ENCODE data around the gene KLHL10.
"Not testable (repeated sequence)": the region's sequence is repeated elsewhere in the genome, so short reads cannot be mapped to it uniquely, and the experiment has no call there.

Gene KLHL10

GRCh38 chr17:41860254-41860931 lies 22.8 kb downstream of the KLHL10 start:
- DNase-seq = peak; percentile 26

GRCh38 chr17:41863074-41863848 lies 25.6 kb downstream of the KLHL10 start:
- peak; percentile 9 for DNase-seq

DNA sequence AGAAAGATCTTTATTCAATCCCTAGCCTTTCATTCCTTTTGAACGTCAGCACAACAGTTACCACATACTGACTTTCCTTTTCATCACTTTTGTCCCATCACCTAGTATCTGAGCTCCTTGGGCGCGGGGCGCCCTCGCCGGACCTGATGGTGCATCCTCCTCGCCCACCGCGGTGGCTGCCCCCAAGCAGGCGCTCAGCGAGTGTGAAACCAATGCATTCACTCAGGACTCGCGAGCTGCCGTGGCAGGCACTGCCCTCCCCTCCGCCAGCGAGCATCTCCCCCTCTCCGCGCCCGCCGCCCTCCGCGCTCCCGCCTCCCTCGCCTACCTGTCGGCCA lies 26.8 kb downstream of the KLHL10 start:
- DNase-seq = no peak

DNA sequence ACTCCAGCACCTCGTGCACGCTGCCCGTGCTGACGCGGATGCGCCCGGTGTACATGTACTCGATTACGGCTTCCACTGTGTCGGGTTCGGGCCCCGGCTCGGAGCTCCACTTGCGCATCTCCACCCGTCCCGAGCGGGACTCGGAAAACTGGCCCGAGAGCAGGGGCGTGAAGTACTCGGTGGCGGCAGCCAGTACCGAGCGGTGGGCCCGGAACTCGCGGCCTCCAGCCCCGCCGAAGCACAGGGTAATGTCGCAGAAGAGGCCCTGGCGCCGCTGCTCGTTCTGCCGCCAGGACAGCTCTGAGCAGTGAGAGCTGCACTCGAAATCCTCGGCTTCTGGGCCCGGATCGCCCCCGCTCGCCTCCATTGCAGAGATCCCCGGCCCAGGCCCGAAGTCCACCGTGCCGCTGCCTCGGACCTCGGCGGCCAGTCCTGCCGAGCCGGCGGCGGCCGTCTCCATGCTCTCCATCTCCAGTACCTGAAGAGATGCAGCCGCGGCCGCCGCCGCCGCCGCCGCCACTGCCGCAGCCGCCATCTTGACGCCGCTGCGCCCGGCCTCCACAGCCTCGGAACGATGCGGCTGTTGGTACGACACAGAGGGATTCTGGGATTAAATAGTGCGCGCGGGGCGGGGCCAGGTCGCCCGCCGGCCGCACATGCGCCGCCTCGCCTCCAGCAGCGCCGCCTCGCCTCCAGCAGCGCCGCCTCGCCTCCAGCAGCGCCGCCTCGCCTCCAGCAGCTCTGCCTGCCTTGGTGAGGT lies 27.4 kb downstream of the KLHL10 start, which contains the start of gene KLHL11:
Gene KLHL11 (minus strand): TSS at position 588 of the 760 bp plus-strand sequence. CDS start 53 bp downstream, at position 535.
- peak; percentile 97 for DNase-seq

GRCh38 chr17:41865596-41865893 lies 27.9 kb downstream of the KLHL10 start:
- DNase-seq = no peak

DNA sequence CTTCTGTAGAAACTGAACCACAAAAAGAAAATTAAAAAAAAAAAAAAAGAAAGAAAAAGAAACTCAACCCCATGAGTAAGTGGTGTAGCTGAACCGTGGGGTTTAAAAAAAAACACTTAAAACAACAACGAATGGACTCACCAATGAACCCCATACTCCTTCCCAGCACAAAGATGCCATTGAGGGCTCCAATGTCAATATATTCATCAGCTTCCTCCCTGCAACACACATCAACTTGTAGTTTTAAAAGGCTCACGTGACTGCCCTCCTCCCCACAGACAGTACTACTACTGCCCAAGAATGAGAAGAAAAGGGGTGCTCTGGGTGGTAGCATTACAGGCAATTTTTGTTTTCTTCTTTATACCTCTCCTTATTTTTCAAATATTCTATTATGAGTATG lies 30.9 kb downstream of the KLHL10 start:
- no peak for DNase-seq

DNA sequence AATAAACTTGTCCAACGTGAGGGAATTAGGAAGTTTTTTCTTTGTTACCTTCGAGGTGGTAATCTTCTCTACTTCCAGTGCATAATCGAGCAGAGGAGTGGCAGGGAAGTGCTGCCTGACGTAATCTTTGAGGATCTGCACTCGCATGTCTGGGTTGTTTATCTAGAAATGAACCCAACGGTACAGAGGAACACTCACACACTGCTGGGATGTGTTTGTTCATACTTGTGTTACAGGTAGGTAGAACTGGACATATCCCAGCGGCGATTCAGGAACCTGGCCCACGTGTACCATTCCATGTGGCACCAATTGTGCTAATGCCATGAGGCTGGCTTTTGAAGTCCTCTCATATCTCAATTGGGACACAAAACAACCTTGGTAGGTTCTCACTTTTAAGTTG lies 31.8 kb downstream of the KLHL10 start:
- DNase-seq = no peak

- no peak for DNase-seq
These were observed 32.5 kb downstream of the KLHL10 start for GRCh38 chr17:41870097-41870496.

DNA sequence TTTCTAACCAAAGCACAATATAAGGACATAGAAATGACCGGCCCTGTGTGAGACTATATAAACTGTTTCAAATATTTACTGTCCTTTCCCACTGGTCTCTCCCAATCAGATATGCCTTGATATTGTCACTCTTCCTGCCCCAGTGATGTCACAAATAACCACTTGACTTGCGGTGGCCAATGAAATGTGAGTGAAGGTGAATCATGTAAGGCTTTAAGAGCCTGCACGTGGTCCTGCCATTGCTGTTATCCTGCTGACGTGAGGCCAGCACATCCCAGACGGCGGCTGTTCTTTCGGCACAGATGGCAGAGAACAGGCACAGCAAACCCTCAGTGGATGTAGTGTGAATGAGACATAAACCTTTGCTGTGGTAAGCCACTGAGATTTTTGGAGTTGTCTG lies 33.0 kb downstream of the KLHL10 start:
- DNase-seq = no peak

DNA sequence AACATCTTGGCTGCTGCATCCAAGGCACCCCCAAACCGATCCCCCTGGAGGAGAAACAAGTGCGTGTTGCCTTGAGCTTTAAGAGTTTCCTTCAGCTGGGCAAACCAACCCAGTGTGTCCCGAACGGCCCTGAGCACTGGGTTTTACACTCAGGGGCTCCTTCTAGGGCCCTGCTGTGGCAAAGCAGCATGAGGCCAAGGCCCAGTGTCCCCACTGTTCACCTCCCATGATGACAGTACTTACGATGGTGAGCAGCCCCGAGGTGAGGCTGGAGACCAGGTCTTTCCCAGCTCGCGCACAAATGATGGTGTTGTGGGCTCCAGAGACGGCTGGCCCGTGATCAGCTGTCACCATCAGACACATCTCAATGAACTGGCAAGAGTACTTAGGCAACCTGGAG lies 34.2 kb downstream of the KLHL10 start:
- DNase-seq = no peak

- no peak for DNase-seq
These were observed 36.1 kb downstream of the KLHL10 start for GRCh38 chr17:41873559-41874292.

DNA sequence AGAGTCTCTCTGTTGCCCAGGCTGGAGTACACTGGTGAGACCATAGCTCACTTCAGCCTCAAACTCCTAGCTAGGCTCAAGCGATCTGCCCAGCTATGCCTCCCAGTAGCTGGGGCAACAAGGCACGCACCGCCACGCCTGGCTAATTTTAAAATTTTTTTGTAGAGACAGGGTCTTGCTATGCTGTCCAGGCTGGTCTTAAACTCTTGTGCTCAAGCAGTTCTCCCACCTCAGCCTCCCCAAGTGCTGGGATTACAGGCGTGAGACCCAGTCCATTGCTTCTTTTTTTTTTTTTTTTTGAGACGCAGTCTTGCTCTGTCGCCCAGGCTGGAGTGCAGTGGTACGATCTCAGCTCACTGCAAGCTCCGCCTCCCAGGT lies 36.7 kb downstream of the KLHL10 start:
- DNase-seq = not testable (repeated sequence)

DNA sequence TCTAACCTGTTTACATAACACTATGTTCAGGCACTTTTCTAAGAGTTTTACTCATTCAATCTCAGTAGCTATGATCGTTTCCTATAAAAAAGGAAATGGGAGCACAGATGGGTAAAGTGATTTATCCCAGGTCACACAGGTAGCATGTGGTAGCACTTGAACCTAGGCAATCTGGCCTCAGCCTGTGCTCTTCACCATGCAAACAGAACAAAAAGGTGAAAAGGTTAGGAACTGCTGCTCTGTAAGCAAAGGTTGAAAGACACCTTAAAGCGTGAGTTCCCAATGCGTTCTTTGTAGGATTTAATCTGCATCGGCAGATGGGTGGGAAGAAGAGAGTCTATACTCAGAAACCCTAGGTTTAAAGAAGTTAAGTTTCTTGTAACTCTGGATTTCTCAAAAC lies 42.5 kb downstream of the KLHL10 start:
- DNase-seq = no peak

DNA sequence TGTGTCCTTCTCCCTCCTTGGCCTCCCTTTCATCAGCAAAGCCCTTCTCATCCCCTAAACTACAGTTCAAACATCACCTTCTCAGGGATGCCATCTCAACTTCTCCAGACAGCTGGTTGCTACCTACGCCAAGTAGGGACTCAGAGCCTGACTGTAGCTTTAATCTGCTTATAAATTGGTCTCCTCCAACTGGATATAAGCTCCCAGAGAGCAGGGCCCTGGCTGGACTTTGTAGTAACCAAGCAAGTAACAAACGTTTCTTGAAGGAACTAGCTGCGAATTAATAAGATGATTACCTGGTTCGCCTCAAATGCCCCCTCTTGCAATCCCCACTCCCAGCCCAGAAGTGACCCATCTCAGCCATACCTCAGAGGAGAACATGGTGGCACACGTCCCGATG lies 45.1 kb downstream of the KLHL10 start:
- no peak for DNase-seq

DNA sequence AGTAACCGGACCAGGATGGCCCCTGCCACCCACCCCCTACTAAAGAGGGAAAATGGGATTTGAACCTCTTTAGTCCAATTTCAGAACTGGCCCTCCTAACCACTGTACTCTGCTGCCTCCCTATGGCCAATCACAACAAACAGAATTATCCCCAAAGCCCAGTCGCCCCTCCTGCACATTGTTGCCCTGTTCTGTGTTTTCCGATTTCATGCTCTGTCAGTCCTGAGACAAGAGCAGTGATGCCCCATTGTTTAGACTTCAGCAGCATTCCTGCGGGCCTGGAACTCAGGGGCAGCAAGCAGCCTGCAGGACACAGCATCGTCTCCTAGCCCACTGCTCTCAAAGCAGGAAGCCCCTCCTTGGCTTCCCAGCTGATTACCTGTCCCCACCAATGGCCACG lies 48.1 kb downstream of the KLHL10 start:
- DNase-seq = peak; percentile 87

DNA sequence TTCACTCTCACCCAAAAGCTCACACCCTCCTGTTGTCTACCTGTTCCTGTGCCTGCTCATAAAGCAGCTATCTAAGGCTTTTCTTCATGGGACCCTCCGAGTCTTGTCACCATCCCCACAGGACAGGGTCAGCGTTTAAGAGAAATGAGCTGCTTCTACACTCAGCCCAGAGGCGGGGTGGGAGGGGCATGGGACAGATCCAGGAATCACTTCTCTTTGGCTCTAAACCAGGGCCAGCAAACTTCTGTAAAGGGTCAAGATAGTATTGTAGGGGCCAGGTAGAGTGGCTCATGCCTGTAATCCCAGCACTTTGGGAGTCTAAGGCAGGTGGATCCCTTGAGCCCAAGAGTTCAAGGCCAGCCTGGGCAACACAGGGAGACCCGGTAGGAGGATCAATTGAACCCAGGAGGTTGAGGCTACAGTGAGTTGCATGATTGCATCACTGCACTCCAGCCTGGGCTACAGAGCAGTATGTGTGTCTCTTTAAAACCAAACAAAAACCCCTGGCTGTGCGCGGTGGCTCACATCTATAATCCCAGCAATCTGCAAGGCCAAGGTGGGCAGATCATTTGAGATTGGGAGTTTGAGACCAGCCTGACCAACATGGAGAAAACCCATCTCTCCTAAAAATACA lies 50.8 kb downstream of the KLHL10 start:
- DNase-seq = no peak

DNA sequence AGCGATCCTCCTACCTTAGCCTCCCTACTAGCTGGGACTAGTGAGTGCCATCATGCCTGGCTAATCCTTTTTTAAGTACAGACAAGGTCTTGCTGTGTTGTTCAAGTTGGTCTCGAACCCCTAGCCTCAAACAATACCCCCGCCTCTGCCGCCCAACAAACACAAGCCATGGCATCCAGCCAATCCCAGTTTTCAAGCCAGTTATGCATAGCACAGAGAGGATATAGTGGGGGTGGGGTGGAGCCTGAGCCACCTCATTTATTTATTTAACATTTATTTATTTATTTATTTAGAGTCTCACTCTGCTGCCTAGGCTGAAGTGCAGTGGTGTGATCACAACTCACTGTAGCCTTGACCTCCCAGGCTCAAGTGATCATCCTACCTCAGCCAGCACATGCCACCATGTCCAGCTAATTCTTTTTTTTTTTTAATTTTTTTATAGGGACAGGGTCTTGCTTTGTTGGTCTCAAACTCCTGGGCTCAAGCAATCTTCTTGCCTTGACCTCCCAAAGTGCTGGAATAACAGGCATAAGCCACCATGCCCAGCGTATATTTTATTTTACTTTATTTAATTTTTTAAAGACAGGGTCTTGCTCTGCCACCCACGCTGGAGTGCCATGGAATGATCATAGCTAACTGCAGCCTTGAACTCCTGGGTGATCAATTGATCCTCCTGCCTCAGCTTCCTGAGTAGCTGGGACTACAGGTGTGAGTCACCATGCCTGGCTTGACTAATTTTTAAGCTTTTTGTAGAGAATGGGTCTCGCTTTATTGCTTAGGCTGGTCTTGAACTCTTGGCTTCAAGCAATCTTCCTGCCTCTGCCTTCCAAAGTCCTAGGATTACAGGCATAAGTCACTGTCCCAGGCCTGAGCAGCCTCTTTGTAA lies 53.8 kb downstream of the KLHL10 start:
- DNase-seq = no peak

DNA sequence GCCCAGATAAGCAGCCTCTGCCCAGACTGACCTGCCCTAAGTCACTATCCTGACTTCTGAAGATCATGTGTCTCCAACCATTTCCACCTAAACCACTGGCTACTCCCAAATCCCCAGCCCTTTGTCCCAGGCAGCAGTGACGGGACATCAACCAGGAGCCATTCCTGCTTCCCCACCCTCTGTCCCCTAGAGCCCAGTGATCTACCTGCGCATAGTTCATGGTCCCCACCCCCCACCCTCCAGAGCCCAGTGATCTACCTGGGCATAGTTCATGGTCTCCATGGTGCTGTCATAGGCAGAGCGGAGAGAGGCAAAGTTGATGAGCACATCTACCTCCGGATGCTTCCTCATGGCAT lies 54.4 kb downstream of the KLHL10 start:
- no peak for DNase-seq

DNA sequence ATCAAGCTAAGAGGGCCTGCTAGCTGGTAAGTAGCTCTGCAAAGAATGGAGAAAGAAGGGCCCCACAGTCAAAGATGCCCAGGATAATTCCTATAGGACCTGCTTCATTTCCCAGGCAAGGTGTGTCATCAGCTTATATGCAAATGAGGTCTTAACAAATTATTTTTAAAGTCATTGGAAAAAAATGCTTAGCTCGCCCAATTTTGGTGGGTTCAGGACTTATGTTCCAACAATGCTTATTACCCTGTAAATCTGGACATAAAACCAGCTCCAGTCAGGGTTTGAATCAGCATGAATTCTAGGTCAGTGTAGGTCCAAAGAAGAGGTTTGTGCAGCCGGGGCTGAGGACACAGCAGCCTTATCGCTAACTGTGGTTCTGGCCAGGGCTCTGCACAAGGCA lies 55.8 kb downstream of the KLHL10 start:
- DNase-seq = no peak

DNA sequence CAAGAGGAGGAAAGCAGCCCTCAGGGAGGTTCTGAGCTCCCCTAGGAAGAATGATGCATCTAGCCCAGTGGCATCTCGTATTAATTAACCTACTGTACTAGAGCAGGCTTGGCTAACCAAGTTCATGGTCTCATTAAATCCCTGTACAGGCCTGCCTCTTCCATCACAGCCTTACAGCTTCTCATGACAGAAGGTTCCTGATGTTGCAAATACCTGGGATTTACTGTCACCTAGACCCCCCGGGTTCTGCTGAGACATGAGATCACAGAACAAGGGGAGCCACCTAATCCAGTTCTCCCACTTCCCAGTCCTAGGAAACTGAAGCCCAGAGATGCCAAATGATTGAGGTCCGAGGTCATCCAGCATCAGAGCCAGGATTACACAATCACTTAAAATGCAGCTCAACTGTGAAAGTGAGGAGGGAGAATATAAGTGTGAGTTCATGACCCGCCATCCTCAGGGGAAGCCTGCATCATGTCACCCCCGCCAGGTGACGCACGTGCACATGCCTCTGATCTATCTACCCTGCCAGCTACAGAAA lies 57.2 kb downstream of the KLHL10 start:
- peak; percentile 35 for DNase-seq

DNA sequence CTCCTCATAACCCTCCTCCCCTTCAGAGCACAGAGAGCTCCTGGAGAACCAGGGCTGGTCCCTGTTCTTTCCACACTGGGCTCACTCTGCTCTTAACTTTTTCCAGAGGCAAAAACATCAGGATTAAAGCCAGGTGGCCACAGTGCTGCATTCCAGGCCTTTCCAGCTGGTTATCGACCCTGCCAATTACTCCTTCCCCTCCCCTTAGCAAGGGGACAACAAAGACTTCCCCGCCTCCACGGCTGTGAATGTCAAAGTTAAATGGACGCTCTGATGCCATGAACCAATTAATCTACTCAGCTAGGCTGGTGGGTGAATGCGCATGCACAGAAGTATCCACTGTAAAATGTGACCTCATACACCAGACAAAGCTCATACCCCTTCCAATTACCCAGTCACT lies 58.0 kb downstream of the KLHL10 start:
- peak; percentile 79 for DNase-seq

- DNase-seq = no peak
These were observed 59.1 kb downstream of the KLHL10 start for GRCh38 chr17:41896726-41897125.
